ENCODE data around the gene PHC3.
"Not testable (repeated sequence)": the region's sequence is repeated elsewhere in the genome, so short reads cannot be mapped to it uniquely, and the experiment has no call there.

The PHC3 gene

DNA sequence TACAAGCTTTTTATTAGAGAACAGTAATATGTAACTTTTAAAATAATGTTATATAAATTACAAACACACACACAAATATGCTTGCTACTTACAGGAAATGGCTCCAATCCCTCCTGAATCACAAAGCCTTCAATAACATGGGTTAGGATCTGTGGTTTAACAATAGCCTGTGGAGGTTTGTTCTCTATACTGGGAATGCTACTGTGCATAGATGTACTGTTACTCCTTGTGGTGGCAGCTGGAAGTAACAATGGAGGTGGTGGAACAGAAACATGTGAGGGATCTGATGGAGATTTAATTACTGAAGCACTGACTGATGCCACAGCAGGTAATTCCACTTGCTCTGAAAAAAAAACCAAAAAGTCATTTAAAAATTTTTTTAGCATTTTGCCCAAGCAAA, 64.4 kb downstream of the PHC3 start:
- DNase-seq: peak; percentile 10

DNA sequence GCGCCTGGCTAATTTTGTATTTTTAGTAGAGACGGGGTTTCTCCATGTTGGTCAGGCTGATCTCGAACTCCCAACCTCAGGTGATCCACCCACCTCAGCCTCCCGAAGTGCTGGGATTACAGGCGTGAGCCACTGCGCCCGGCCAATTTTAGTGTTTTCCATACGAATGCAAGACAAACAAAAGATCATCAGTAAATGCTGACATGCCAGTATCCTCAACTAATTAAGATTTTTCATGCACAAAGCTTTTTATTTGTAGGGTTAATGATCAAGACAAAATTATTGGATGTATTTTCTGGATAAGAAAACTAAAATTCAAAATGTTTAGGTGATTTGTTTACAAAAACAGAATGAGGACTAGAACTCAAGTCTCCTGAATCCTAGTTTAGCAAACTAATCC, 67.4 kb downstream of the PHC3 start:
- not testable (repeated sequence) for DNase-seq

GRCh38 chr3:170111147-170111771, 70.3 kb downstream of the PHC3 start:
- no peak for DNase-seq

GRCh38 chr3:170109579-170110293, 71.8 kb downstream of the PHC3 start:
- DNase-seq: no peak

- DNase-seq: no peak
These were observed 72.6 kb downstream of the PHC3 start for GRCh38 chr3:170108955-170109354.

GRCh38 chr3:170107941-170108340, 73.6 kb downstream of the PHC3 start:
- no peak for DNase-seq

DNA sequence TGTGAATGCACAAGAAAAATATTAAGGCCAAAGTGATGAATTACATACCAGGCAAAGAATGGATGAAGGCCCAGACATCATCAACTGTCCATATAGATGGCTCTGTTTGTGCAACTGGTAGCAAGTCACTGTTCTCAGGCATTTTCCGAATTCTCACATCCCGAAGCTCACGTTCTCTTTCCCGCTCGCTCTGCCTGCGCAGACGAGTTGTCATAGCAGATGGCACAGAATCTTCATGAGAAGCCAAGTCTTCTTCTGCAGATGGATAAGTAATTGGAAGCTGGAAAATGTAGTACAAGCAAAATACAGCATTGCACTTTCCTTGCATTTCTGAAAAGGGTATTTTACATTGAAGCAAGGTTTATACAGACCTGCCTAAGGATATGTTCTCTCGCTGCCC, 79.1 kb downstream of the PHC3 start:
- DNase-seq: no peak

- no peak for DNase-seq
These were observed 80.6 kb downstream of the PHC3 start for GRCh38 chr3:170100944-170101343.

- no peak for DNase-seq
These were observed 82.8 kb downstream of the PHC3 start for GRCh38 chr3:170098753-170099152.

GRCh38 chr3:170096342-170096741, 85.2 kb downstream of the PHC3 start:
- DNase-seq: no peak

DNA sequence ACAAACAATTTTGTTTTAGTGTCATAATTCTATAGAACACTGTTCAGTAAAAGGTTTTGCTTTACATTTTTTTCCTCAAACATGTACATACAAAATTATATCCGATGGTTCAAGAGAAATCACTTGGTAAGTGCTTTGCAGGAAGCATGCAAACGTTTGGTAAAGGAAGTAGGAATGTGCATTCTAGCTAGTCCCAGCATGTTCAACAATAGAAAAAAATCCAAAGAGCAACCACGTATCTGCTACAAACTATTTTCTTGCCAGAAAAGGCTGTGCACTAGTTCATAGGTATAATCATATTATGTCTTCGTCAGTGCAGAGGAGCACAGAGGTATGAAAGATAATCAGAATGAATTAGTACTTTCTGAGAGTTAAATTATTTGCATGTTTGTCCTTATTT, 85.8 kb downstream of the PHC3 start:
- no peak for DNase-seq

DNA sequence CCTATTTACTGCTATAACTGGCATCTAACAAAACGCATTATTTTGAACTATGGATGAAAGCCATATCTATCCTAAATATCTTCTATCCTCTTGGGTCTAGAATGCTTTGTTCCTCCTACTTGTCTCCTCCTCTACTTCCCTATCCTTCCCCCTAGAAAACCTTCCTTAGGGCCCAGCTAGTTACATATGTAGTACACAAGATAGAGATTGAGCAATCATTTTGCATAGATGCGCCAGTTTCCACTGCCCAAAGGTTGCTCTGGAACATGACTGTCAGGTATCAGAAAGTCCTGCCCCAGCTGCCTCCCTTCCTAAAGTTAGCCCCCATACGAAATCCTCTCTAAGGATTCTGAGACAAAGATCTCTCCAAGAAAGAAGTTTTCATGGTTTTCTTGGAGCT, 88.6 kb downstream of the PHC3 start:
- DNase-seq: no peak

GRCh38 chr3:170090601-170090981, 90.9 kb downstream of the PHC3 start:
- DNase-seq: no peak

DNA sequence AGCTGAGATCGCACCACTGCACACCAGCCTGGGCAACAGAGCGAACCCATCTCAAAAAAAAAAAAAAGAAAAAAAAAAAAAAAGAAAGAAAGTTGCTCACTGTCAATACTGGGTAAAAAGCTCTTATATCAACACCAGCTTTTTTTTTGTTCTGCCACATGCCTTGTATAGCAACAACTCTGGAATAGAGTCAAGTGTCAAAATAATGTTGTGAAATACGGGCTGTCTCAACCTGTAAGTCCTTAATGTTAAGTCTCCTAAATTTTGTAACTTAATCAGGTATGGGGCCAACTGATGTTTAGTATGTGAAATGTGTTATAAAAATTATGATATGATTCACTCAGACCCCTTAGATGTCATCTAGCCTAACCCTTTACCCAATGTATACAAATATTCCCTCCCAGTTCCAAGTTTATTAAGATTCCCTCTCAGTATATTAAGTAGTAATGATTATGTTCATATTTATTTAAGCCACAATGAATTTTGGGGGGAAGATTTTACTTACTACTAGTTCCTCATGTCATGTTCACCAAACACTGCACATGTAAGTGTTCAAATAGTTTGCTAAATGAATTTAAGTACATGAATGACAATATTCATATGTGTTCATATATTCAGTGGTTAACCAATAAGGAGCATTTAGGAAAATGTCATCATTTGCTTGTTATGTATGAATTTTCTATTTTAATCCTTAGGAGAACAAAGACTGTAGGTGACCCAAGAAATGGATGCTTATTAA, 91.5 kb downstream of the PHC3 start:
- DNase-seq: no peak

- DNase-seq: no peak
These were observed 96.1 kb downstream of the PHC3 start for GRCh38 chr3:170085396-170085795.

DNA sequence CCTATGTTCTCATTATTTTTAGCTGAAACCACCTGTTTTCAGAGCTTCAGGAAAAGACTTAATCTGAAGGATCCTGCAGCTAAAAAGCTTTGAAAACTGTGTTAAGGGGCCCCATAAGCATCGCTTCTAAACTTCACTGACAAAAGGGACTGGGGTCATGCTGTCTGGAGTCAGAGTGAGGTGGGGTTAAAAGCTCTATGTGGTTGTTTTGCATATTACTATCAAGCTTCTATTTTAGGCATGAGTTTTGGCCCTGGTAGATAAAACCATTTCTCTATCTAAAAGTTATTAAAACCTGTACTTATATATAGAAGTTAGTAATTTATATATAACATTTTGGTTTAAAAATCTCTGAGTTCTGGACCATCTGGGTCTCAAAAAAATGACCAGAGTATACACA, 98.2 kb downstream of the PHC3 start:
- no peak for DNase-seq

DNA sequence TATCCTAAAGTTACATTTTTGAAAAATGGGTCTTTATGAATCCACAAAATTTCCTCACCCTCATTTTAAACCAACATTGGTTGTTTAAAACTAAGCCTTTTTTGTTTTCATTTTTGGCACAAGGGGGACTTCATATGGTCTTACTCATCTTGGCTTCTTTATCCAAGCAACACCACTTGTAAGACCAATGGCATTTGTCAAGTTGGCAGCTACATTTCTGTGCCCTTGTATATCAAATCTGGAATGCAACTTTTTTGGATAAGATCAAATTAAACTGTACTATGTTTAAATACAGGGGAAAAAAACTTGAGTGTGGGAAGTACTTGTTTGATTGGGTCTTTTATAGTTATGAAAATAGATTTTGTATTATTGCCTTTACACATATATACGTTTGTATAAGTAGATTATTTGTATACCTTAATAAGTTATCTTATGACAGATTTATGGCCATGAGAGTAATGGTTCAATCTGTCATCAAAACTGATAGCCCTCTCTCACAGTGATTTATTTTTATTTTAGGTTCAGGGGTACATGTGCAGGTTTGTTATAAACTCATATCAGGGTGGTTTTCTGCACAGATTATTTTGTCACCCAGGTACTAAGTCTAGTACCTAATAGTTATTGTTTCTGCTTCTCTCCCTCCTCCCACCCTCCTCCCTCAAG, 100.3 kb downstream of the PHC3 start:
- peak; percentile 58 for DNase-seq

DNA sequence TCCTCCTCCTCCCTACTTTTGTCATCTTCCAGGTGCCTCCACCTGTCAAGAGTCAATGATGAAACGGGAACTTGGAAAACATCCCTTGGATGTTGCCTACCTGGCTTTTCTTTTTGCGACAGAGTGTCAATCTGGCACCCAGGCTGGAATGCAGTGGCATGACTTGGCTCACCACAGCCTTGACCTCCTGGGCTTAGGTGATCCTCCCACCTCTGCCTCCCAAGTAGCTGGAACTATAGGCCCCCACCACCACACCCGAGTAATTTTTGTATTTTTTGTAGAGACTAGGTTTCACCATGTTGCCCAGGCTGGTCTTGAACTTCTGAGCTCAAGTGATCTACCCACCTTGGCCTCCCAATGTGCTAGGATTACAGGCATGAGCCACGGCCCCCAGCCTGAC, 100.9 kb downstream of the PHC3 start:
- no peak for DNase-seq

DNA sequence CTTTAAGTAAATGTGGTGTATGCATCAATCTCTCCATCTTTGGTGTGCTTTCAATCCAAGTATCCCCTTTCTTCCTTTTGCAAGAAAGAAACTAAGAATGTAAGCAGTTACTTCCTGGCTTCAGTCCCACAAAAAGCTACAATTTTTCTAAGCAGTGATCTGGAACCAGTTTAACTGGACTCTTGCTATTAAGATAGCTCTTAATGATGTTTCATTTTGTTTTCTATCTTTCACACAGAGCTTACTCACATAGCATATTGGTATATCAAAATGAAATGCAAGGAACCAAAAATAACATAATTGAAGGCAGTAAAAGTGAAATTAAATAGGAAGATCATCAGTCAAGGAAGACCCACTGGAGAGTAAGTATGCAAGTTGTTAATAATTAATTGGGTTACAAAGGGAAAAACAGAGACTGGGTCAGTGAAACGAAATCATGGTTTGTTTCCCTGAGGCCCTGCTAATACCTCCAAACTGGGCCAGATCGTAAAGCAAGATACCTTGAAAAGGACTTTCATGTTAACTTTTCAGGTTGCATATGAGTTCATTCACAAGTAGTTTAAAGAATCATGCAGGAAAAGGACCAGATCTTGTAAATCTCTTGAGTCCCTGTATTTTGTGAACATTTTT, 101.9 kb downstream of the PHC3 start:
- no peak for DNase-seq

DNA sequence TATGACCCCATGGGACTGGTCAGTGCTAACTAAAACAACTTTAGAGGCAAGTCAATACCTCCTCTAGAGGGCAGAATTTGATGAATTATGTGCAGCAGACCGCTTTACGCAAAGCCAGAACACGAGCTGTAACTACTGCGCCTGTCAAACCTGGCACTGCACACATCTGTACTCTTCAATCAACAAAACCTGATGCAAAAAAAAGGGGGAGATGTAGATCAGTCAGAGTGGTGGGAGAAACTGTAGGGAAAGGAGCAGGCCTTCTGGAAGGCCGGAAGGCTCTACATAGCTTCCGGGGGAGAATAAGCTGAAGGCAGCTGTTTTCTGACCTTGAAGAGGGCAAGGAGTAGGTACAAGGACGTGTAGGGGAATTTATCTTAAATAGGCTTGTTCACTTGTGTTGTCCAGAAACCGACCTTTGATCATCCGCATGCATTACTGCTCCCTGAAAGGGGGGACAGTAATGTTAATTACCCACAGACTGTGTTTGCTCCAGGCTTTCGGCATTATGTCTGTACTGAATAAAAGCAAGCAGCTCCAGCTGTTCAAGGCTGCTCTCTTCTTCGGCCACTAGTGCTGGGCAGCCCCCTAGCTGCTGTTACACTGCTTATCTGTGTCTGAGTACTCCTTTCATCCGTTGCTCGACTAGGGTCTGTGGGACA, 102.8 kb downstream of the PHC3 start:
- DNase-seq: no peak

- no peak for DNase-seq
These were observed 104.2 kb downstream of the PHC3 start for GRCh38 chr3:170077361-170077760.

GRCh38 chr3:170076715-170077238, 104.8 kb downstream of the PHC3 start:
- peak; percentile 51 for DNase-seq

Measured in fibroblast of skin of back (primary cell).